NCI-H2171 (cell line): ENCODE results near the gene RAD51.

Experiments used
- DNase-seq: peaks from one replicate; lab custom pipeline; 2025; lab: John Stamatoyannopoulos, UW

Gene RAD51

GRCh38 chr15:40722354-40722753 lies 27.4 kb downstream of the RAD51 start:
- DNase-seq: no peak

DNA sequence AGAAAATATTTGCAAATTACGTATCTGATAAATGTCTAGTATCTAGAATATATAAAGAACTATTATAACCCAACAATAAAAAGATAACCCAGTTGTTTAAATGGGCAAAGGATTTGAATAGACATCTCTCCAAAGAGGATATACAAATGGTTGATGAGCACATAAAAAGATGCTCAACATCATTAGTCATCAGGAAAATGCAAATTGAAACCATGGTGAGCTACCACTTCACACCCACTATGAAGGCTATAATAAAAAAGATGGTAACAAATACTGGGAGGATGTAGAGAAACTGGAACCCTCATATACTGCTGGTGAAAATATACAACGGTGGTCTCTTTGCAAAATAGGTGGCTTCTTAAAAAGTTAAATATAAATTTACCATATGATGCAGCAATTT lies 28.0 kb downstream of the RAD51 start:
- DNase-seq: no peak

DNA sequence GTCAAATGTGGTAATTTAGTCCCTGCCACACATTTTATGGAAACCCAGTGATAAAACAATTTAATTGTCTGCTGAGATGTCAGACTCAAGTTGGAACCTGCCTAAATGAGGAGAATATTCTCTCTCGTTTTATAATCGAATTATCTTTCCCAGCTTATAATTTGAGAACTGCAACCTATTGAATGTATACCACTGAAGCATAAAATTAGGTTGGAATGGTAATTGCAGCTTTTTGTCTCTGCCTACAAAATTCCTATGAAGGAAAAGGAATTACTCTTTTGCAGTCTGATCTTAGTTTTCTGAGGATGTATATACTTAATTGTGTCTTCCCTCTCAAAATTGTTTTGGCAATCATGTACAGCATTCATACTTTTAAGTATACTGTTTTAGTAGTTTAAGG lies 28.9 kb downstream of the RAD51 start:
- no peak for DNase-seq

GRCh38 chr15:40731034-40731433 lies 36.1 kb downstream of the RAD51 start:
- DNase-seq: no peak

- no peak for DNase-seq
Measured at GRCh38 chr15:40736575-40736974, 41.6 kb downstream of the RAD51 start.

- peak; percentile 41 for DNase-seq
Measured at GRCh38 chr15:40737048-40737447, 42.1 kb downstream of the RAD51 start.

GRCh38 chr15:40739047-40739446 lies 44.1 kb downstream of the RAD51 start:
- no peak for DNase-seq

DNA sequence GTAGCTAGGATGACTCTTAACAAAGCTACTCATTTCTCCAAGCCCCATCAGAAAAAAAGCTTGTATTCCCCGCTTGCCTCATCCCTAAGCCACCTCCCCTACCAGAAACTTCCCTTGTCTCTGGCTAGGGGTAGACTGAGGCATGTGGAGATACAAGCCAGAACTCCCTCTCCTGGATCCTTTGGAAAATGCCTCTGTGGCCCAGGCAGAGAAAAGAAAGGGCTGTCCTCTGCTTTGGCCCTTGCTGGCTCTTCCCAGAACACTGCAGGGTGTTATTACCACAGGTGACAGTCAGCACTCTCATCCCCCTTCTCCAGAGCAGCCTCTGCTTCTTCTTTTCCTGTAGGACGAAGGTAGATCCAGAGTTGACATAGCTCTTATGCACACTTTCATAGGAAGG lies 44.9 kb downstream of the RAD51 start:
- DNase-seq: no peak

DNA sequence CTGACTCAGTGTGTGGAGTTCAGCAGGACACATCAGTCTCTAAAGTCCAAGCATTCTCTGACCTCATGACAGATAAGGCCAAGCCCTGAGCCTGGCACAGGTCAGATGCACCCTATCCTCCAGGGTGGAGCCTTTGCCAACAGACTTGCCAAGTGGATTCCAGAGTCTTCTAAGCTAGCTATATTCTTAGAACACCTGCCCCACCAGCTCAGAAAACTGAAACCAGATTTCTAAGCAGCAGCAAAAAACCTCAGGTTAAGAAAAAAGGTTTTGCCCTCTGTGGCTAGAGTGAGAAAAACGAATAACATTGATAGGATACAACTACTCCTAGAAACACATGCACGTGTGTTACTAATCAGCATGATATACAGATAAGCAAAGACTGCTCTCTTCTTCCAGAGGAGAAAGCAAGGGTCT lies 48.5 kb downstream of the RAD51 start:
- no peak for DNase-seq

- peak; percentile 35 for DNase-seq
Measured at GRCh38 chr15:40743921-40744814, 49.2 kb downstream of the RAD51 start.

DNA sequence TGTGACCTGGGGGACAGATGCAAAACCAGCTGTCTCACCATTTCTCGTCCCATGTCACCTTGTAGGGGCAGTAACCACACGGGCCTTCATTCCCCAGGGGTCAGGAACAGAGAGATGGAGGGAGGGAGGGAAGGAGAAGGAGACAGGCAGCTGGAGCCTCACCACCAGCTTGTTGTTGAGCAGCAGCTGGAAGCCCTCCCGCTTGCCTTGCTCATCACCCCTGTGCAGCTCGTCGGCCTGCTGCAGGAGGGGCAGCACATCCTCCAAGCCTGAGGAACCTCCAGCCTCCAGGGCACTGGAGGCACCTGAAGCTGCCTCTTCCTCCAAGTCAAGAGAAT lies 49.8 kb downstream of the RAD51 start:
- peak; percentile 90 for DNase-seq

- peak; percentile 49 for DNase-seq
Measured at GRCh38 chr15:40746916-40747418, 52.0 kb downstream of the RAD51 start.

GRCh38 chr15:40747685-40748631 lies 53.0 kb downstream of the RAD51 start:
- DNase-seq: no peak

DNA sequence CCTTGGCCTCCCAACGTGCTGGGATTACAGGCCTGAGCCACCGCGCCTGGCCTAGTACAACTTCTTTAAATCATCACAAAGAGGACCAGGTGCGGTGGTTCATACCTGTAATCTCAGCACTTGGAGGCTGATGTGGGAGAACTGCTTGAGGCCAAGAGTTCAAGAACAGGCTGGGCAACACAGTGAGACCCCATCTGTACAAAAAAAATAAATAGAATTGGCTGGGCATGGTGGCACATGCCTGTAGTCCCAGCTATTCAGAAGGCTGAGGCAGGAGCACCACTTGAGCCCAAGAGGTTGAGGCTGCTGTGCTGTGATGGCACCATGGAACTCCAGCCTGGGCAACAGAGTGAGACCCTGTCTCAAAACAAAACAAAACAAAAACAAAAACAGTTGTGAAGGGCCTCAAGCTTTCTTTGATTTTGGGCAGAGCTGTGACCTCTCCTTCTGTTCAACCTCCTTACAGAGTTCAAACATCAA lies 54.2 kb downstream of the RAD51 start:
- no peak for DNase-seq

DNA sequence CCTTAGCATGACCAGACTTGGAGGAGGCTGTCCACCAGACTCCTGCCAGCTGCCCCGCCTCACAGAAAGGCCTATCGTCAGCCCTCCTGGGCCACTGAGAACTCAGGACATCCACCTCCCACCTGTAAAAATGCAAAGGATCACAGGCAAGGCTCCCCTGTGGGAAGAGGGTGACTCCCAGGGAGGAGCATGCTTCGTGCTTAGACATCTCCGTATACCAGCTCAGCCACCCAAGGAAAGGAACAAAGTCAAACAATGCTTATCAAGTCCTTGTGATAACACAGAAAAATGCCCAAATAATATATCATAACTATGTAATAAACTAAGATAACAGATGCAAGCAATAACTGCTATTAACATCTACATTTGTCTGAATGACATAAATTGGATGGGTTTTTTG lies 55.9 kb downstream of the RAD51 start:
- no peak for DNase-seq

DNA sequence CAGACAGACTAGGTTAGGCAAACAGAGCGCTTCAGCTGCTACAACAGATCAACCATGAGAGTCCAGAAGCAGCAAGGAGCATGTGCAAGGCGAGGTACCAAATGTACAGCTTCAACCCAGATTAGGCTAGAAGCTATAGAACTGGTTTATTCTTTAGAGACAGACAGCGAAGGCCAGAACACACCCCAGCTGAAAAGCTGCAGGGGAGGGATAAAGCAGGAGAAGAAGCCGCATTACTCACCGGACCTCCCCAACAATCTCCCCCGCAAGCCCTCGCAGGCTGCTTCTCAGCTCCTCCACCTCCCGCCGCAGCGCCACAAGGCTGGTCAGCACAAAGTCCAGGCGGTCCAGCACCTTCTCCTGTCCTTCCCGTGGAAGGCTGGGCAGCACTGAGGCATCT lies 56.8 kb downstream of the RAD51 start:
- no peak for DNase-seq

DNA sequence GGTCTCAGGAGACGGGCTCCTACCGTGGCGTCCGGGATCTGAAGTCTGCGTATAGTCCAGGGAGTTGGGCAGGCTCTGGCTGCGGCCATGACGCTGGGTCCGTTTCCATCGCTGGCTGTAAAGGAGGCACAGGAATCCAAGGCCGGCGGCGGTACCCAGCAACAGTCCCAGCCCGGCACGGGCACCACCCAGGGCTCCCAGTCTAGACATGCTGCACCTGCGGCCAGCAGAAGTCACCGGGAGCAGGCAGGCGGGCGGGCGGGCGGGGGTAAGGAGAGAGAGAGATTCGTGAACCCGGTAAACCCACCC lies 59.6 kb downstream of the RAD51 start:
- DNase-seq: no peak

GRCh38 chr15:40754883-40755811 lies 60.2 kb downstream of the RAD51 start, which contains the start of gene RMDN3:
RMDN3 (minus strand) TSS chr15:40755254; CDS start chr15:40754783, 471 bp downstream.
- DNase-seq: peak; percentile 95

- no peak for DNase-seq
Measured at GRCh38 chr15:40755812-40756208, 60.8 kb downstream of the RAD51 start.

- DNase-seq: no peak
Measured at GRCh38 chr15:40756938-40757337, 62.0 kb downstream of the RAD51 start.

DNA sequence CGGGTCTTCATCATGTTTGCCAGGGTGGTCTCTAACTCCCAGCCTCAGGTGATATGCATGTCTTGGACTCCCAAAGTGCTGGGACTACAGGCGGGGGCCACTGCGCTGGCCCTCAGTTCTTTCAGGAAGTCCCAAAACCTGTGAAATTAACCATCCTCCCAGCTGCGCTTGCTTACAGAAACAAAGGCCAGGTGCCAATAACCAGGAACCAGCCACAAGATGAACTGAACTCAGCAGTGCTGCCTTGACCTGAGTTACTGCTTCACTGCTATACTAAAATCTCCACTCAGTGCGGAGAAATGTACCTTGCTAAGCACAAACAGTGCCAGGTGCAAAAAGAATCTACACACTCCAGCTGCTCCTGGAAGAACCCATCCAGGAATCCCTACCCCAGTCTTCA lies 65.0 kb downstream of the RAD51 start:
- DNase-seq: no peak
